ENCODE data around the gene ADAMTS2.

The ADAMTS2 gene

GRCh38 chr5:179371681-179372680 is 26.7 kb upstream of the ADAMTS2 start:
- no peak for DNase-seq

GRCh38 chr5:179371121-179371510 is 25.9 kb upstream of the ADAMTS2 start:
- no peak for DNase-seq

DNA sequence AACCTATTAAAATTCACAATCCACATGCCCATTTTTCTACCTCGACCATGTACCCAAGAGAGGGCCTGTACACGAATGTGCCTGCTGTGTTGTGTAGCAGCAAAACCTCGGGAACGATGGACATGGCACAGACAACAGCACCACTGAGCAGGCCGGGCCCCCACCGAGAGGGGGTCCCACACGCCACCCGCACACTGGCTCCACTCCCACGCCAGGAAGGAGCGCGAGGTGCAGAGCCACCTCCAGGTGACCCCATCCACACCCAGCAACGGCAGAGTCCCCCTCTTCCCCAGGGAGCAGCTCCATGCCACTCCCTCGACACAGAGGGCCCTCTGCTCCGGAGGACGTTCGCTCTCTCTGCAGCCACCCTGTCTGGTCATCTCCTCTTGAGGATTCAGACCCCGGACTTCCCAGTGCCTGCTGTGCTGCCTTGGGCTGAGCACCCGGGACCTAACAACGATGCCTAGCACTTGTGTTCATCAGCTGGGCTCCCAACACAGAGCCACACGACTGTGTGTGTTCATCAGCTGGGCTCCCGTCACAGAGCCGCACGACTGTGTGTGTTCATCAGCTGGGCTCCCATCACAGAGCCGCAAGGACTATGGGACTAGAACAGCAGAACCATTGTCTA is 25.3 kb upstream of the ADAMTS2 start:
- DNase-seq: no peak

- no peak for DNase-seq
Observed at GRCh38 chr5:179369530-179369884, 24.2 kb upstream of the ADAMTS2 start.

GRCh38 chr5:179368806-179369529 is 23.7 kb upstream of the ADAMTS2 start:
- no peak for DNase-seq

DNA sequence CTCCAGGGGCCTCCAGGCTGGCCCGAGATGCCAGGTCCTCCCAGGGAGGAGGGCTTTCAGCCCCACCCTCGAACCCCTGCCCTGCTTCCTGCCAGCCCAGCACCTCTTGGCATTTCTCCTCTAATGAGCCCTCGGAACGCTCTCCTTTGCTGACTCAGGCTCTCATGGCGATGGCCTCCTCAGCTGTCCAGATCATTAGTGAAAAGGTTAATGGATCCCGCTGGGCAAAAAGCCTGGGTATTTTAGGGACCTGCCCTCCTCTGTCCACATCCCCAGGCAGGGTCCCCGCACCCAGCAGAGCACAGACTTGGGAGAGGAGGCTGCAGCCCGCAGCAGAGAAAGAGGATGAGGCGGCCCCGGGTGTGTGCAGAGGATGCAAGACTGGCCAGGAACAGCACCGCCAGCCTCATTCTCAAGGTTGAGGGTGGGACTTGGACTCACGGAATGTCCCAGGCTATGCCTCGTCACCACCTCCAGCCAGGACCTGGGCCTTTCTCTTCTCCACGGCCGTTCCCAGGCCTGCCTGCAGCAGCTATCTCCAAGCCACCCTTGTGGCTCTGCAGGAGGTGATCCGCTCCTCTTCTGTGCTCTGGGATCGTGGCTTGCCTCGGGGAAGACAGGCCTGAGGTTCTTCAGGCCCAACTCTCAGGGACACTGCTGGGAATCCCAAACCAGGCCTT is 23.0 kb upstream of the ADAMTS2 start:
- DNase-seq: no peak

- no peak for DNase-seq
Observed at GRCh38 chr5:179367491-179367890, 22.2 kb upstream of the ADAMTS2 start.

DNA sequence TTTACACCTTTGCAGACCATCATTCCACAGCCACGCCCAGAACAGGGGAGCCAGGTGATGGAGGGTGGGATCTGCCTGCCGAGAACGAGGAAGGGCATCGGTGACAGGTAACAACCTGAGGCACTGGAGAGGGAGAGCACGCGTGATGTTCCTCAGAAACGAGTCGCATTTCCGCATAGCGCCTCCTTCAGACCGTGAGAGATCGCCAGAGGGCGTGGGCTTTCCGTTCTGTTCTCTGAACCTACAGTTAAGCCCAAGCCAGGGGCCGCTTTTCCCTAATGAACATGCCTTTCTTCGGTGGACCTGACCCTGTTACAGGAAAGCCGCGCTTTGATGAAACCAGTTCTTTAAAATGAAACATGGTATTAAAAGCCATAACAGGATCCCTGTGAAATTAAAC is 17.1 kb upstream of the ADAMTS2 start:
- no peak for DNase-seq

DNA sequence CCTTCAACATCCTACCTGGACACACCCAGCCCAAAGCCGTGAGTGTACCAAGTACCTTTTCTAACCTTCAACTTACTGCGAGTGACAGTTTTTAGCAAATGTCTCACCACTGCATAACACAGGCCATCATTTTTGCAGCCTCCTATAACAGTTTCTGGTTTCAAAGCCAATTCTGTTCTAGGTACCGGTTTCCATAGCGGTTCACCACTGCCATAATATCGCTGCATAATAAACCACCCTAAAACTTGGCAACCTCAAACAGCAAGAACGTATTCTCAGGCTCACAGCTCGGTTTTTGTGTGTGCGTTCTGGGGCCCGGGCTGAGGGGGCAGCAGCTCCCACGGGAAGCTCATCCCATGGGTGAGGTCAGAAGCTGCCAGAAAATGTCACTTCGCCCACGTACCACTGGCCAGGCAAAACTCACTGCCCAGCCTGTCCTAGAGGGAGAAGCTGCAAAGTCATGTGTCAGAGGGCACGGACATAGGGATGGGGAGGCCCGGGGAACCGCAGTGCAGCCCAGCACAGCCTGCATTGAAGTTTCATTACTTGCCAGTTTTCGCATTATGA is 15.9 kb upstream of the ADAMTS2 start:
- no peak for DNase-seq

GRCh38 chr5:179357031-179357430 is 11.8 kb upstream of the ADAMTS2 start:
- DNase-seq: no peak

GRCh38 chr5:179355976-179356974 is 11.0 kb upstream of the ADAMTS2 start:
- DNase-seq: no peak

- DNase-seq: no peak
Observed at GRCh38 chr5:179354305-179354882, 9.1 kb upstream of the ADAMTS2 start.

DNA sequence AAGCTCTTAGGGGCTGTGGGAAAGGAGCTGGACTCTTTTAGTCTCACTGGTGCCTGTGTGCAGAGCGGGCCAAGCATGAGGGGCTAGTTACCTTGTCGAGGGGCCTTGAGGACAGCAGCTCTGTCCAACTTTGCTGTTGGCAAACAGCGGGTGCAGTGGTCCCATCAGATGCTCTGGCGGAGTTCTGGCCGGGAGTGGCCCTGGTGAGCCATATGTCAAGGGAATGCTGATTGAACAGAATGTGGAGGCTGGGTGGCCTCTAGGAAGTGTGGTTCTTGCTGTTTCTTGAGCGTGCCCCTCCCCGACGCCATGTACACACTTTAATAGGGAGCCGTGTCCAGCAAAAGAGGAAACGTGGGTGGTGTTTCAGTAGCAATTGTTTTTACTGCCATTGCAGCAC is 3.6 kb upstream of the ADAMTS2 start:
- DNase-seq: no peak

DNA sequence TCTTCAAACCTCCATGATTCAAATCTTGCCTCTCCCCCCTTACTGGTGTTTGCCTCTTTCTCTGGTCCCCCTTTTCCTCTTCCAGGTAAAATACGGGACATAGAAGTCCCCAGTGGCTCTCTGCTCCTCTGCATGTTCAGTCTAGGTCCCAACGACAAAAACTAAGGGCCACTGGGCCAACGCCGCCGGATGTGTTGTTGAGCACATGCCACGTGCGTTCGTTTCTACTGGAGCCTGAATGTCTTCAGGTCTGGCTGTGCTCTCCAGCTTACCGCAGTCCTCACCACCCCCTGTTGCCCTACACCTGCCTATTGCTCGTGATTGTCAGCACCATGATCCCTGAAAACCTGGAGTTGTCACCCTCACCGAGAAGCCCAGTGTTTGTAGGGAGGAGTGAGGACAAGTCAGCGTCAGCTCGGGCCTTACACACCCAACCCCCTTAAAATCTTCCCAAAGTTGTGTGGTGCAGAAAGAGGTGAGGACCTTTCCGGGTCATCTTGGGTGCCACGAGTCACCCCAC is 2.8 kb upstream of the ADAMTS2 start:
- no peak for DNase-seq

- DNase-seq: no peak
Observed at GRCh38 chr5:179347581-179347980, 2.3 kb upstream of the ADAMTS2 start.

GRCh38 chr5:179346875-179347274 is 1.6 kb upstream of the ADAMTS2 start:
- no peak for DNase-seq

DNA sequence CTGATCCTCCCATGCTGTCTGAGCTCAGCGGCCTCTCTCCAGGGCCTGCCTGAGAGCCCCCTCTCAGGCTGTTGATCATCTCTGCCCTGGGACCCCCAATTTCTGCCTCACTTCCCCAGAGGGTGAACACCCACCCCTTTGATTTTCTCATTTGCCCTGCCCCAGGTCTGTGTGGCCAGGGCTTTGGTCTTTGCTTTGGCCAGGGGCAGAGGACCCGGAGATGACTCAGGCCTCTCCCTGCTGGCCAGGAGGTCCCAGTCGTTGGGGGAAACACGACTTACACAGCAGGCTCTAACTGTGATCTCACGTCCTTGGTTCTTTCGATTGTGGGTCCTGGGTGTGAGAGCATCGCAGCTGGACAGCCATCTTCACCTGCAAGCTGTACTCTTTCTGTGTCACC is 1.1 kb upstream of the ADAMTS2 start:
- DNase-seq: no peak

GRCh38 chr5:179345183-179345432 is 153 bp downstream of the ADAMTS2 start:
- no peak for DNase-seq

- DNase-seq: no peak
Observed at GRCh38 chr5:179344431-179345182, 654 bp downstream of the ADAMTS2 start.

DNA sequence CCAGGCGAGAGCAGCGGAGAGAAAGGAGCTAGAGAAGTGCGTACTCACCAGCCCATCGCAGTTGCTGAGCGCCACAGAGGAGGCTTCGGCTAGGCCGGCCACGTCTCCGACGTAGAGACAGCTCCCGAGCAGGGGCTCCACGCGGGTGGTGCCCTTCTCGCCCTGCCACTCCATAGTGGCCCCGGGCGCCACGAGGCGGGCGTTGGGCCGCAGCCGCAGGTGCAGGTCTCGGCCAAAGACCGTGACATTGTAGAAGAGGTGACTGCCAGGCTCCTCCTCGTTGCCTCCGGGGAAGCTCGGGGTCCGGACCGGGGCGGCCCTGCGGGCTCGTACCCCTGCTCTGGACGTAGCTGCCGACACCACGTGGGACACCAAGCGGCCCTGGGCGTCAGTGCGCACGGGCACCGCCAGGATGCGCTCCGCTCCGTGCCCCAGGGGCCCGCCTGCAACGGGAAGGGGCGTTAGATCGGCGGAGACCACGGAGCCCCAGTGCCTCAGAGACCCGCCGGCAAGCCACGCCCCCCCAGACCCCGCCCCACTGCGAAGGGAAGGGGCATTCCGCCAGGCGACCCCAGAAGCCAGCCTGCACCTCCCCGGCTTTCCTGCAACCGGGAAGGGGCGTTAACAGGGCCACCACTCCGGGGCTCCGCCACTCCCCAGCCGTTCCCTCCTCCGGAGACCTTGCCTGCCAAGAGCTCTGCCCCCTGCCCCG is 1.4 kb downstream of the ADAMTS2 start:
- DNase-seq: no peak
